GM10266 (cell line): Measurements from ENCODE around the gene ABCC8.

ENCODE experiments used
- DNase-seq: peaks from one replicate; pipeline ENCODE4 v3.0.0; 2012; ENCODE audit errors: extremely low spot score
- CTCF ChIP-seq: IDR thresholded peaks from 2 replicates; pipeline ENCODE4 v1.5.1; 2012; ENCODE audit warnings: mild to moderate bottlenecking, low read depth; ENCODE audit not compliant: control insufficient read depth, insufficient read depth; ENCODE audit errors: missing control alignments

ABCC8 gene

DNA sequence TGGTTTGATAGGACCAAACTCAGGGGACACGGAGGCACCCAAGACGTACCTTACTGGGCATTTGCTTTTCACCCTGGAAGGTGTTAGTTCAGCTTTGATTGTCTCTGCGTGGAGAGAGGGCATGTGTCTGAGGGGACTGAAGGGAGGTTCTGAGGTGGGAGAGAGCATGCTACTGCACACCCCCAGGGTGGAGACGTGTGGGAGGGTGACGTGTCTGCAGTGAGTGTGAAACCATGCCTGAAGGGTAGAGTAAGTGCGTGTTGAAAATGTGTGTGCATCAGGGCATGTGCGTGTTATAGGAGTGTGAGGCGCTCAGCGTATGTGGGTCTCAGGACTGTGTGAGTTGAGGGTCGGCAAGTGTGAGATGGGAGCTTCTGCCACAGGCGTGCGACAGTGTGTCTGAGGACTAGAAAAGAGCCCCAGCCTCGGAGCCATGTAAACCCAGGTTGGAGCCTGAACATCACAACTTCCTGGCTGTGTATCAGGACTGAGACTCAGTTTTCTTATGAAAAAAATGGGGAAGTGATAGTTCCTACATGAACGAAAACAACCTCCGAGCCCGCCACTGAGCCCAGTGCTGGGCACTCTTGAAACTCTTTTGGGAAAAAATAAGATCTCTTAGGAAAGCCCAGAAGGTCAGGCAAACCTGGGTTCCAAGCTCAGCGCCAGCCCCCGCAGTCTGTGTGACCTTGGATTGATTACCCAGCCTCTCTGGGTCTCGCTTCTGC lies 76.4 kb downstream of the ABCC8 start:
- TF ChIP-seq CTCF = no peak
- DNase-seq = peak; percentile 39

DNA sequence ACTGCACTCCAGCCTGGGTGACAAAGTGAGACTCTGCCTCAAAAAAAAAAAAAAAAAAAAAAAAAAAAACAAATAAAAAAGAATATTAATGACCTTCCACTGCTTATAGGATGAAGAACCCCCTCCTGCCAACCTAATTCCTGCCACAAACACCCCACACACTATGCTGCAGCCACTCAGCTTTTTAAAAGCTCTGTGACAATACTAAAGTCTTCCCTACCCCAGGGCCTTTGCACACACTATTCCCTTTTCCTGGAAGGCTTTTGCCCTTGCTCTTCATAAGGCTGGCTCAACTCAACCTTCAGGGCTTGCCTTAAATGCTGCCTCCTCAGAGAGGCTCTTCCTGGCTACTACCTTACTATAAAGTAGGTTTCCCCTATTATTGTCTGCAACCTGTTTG lies 77.4 kb downstream of the ABCC8 start:
- DNase-seq = no peak
- TF ChIP-seq CTCF = no peak

DNA sequence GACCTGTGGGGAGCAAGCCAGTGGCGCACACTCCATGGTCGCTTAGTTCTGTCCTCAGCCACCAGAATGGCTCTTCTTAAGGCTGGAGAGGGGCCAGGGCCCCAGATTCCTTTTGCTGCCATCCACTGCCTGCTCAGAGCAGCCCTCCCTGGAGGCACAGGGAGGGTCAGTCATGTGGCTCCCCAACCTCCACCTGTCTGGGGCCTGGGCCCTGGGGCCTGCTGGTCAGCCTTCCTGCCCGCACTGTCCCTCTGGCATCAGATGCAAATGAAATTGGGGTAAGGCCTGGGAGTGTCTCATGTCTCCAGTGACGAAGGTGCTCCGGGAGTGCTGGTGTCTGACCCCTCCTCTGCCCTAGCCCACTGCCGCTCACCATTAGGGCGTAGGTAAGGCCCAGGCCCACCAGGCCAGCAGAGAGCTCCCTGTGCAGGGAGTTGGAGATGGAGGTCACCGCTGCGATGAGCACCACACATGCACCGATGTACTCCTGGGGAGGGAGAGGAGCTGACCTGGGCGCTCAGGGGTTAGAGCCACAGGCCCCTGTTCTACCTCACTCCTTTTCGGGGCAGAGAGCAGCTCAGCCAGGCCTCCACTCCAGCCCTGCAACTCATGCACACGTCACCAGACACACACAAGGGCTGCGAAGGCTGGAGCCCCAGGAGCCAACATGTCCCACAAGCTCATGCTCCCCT lies 79.2 kb downstream of the ABCC8 start:
- no peak for DNase-seq
- no peak for TF ChIP-seq CTCF

GRCh38 chr11:17396598-17397310 lies 79.9 kb downstream of the ABCC8 start:
- DNase-seq = no peak
- TF ChIP-seq CTCF = no peak

DNA sequence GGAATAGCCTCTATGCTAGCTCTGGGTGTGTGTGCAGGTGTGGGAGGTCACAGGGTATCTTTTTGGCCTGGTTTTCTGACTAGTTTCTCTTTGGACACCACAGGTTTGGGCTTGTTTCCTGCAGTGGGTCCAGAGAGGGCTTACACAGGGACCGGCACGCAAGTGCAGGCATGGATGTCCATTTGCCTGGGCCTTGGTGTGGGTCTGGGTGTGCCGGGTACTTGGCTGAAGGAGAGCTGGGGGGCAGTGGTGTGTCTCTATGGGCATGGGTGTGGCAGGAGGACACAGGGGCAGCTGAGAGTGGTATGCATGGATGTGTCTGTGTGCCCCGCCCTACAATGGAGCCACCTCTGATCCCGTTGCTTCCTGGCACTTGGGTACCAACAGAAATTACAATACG lies 80.7 kb downstream of the ABCC8 start:
- no peak for DNase-seq
- TF ChIP-seq CTCF = no peak

DNA sequence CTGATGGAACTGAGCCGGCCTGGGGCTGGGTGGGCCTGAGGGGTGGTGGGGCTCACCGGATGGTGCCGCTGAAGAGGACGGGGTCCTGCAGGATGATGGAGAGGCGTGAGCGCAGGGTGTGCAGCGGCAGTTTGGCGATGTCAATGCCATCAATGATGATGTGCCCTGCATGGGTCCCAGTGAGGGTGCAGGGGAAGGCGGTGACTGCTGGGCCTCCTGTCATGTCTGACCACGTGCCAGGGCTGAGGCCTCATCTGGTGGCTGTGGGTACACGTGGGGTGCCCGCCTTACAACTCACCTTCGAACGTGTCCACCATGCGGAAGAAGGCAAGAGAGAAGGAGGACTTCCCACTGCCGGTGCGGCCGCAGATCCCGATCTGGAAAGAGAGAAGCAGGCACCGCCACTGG lies 81.1 kb downstream of the ABCC8 start:
- TF ChIP-seq CTCF = no peak
- DNase-seq = no peak

DNA sequence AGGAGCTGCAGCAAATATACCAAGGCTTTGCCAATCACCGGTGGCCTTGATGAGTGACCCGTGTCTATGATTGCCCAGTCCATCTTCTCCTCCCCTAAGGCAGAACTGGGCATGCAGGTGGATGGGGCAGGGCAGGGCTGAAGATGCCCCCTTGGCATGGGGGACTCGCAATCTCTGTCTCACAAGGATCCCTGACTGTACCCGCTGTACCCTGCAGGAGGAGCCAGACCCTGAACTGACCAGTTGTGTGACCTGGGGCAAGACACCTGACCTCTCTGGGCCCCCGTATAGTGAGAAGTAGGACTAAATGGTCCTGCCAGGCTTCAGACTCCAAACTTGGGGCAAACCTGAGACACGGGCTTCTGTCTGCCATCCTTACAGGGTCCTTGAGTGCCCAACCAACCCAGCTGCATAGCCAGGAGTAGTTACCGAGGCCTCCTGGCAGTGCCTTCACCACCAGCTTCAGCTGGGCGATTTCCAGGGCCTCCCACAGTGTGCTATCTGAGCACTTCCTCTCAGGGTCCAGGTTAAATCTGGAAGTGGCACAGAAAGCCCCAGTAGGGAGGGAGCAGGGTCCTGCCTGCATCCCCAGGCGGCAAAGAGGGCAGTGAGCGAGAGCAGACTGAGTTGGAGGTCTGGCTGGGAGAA lies 81.8 kb downstream of the ABCC8 start:
- no peak for TF ChIP-seq CTCF

More for the DNA sequence above, 81.8 kb downstream of the ABCC8 start:
- no peak for DNase-seq
